Activated CD8-positive, alpha-beta memory T cell treated with anti-CD3 and anti-CD28 coated beads, Interleukin-2, amount 10 ng/mL, durations not matched to agents 7 days and 5 days (primary cell): Measurements from ENCODE around the gene MIX23. TPM values are rescaled to one million over a fixed set of nuclear protein-coding genes. Genes with fewer than 3 reads are reported as not detected.

Experiments used
- ATAC-seq: fragments of 150-1000 bp; cut with Tn5 transposase; one replicate; pipeline ENCODE4 v1.10.0; 2021; ENCODE audit warnings: moderate library complexity
- CTCF ChIA-PET: fragments of 350-600 bp; sonication (Branson Sonifier 250); formaldehyde crosslinking; loops from one replicate; lab custom pipeline; 2021; ENCODE audit warnings: antibody characterized with exemption; lab: Charles Lee
- DNase-seq: peaks from one replicate; pipeline ENCODE4 v3.0.0-alpha.2; 2020
- H3K27ac Mint-ChIP-seq: one replicate; pipeline ENCODE4 v1.8.0; 2021; ENCODE audit warnings: mild to moderate bottlenecking, mixed read lengths
- H3K27me3 Mint-ChIP-seq: one replicate; pipeline ENCODE4 v1.8.0; 2021; ENCODE audit warnings: mixed read lengths
- H3K36me3 Mint-ChIP-seq: one replicate; pipeline ENCODE4 v1.8.0; 2021; ENCODE audit warnings: mild to moderate bottlenecking, mixed read lengths
- H3K4me1 Mint-ChIP-seq: one replicate; pipeline ENCODE4 v1.8.0; 2021; ENCODE audit warnings: mixed read lengths
- H3K4me3 Mint-ChIP-seq: one replicate; pipeline ENCODE4 v1.8.0; 2021; ENCODE audit warnings: mild to moderate bottlenecking, moderate library complexity, mixed read lengths
- H3K9me3 Mint-ChIP-seq: one replicate; pipeline ENCODE4 v1.8.0; 2022; ENCODE audit warnings: low read depth, mixed read lengths
- total RNA-seq, 2 experiments: library from RNA; stranded (reverse); gene quantifications; one replicate each; pipeline ENCODE4 v1.2.3, GENCODE V29; 2021

The MIX23 gene
- total RNA-seq, 2 experiments from 2014 or later: 39.3 to 48.9 TPM

DNA sequence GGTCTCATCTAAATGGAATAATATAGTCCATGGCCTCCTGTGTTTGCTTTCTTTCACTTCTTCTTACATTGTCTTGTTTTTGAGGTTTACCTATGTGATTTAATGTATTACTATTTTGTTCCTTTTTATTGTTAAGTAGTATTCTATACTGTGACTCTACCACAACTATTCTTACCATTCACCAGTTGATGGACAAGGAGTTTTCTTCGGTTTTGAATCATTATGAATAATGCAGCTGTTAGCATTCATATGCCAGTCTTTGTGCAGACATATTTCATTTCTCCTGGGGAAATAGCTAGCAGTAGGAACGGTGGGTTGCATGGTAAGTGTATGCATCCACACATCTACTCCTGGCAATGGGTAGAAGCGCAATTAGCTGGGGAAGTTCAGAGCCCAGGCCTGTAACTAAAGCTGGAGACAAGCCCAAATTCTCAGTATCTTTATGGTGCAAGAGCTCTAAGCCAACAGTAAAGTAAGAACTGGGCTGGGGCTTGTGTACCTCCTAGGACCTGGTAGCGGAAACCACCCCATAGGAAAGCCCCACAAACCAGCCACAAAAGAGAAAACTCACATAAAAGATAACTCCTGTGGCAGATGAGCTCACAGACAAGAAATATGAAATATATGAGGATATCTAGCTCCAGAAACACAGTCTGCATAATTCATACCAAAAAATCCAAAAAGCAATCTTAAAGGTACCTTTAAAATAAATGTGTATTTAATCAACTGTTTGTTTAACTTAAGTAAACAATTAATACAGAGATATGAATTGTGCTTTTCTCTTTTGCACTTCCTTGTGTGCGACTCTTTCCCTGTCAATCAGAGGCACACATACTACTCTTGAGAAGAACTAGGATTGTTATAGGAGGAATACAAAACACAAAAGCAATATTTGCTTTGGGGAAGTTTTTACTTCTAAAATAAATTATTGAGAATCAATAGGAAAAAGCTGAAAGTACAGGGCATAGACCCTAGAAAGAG lies 60.6 kb downstream of the MIX23 start:
- Mint-ChIP-seq H3K4me3 (no peak overlapping the region), H3K27ac (no peak overlapping the region), H3K9me3 (peaks cover 3% of the 10 kb centered on the region), H3K36me3 (peaks cover 4% of the 10 kb centered on the region), H3K4me1 (peaks cover 26% of the 10 kb centered on the region), H3K27me3 (peaks cover 26% of the 10 kb centered on the region)
- ATAC-seq: peak; percentile 42
- DNase-seq: peak; percentile 49
- CTCF ChIA-PET: interaction anchor here (1.1 to 1.5 kb wide), 2 partner anchors 12 to 16 kb away, joined by 3 read pairs; no protein-coding TSS in a partner anchor

DNA sequence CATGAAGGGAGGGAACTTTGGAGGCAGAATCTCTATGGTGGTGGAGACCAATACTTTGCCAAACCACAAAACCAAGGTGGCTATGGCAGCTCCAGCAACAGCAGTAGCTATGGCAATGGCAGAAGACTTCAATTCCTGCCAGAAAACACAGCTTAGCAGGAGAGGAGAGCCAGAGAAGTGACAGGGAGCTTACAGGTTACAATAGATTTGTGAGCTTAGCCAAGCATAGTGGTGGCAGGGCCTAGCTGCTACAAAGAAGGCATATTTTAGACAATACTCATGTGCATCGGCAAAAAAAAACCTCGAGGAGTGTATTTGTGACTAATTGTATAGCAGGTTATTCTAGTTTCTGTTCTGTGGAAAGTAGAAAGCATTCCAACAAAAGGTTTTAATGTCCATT lies 64.4 kb downstream of the MIX23 start:
- CTCF ChIA-PET: no interaction called here
- Mint-ChIP-seq H3K9me3 (peaks cover 3% of the 10 kb centered on the region), H3K27ac (no peak overlapping the region), H3K27me3 (peaks cover 22% of the 10 kb centered on the region), H3K36me3 (peaks cover 4% of the 10 kb centered on the region), H3K4me1 (peaks cover 22% of the 10 kb centered on the region), H3K4me3 (no peak overlapping the region)
- ATAC-seq (no peak), DNase-seq (no peak)

DNA sequence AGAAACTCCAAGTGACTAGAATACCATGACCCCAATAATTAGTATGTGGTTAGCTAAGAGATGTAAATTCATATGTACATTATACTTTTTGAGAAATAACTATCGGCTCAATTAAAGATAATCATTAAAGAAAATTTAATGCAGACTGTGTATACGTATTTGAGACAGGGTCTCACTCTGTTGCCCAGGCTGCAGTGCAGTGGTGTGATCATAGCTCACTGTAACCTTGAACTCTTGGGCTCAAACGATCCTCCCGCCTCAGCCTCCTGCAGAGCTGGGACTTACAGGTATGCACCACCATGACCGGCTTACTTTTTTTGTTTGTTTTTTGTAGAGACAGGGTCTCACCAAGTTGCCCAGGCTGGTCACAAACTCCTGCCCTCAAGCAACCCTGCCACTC lies 66.7 kb downstream of the MIX23 start:
- peaks cover 19% of the 10 kb centered on the region for H3K27me3 Mint-ChIP-seq
- H3K9me3 Mint-ChIP-seq: peaks cover 3% of the 10 kb centered on the region
- CTCF ChIA-PET: no interaction called here
- H3K4me1 Mint-ChIP-seq: peaks cover 13% of the 10 kb centered on the region
- peaks cover 4% of the 10 kb centered on the region for H3K36me3 Mint-ChIP-seq
- ATAC-seq (no peak), DNase-seq (no peak)
- no peak overlapping the region for H3K27ac Mint-ChIP-seq
- H3K4me3 Mint-ChIP-seq: no peak overlapping the region

DNA sequence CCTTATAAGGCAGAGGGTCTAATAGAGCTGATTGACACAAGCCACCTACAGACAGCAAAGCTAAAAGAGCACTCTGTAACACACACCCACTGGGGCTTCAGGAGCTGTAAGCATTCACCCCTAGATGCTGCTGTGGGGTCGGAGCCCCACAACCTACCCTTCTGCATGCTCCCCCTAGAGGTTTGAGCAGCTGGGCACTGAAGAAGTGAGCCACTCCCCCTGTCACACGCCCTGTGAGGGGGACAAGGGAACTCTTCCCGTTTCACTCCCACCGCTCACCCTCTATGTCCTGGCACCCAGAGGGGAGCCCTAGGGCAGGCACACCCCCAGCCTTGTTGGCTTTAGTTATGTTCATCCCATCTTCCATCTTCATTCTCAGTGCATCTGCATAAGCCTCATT lies 67.4 kb downstream of the MIX23 start:
- DNase-seq: no peak
- Mint-ChIP-seq H3K27ac (no peak overlapping the region), H3K27me3 (peaks cover 22% of the 10 kb centered on the region), H3K36me3 (peaks cover 4% of the 10 kb centered on the region), H3K9me3 (peaks cover 3% of the 10 kb centered on the region), H3K4me1 (peaks cover 12% of the 10 kb centered on the region), H3K4me3 (no peak overlapping the region)
- CTCF ChIA-PET: no interaction called here
- ATAC-seq: no peak

DNA sequence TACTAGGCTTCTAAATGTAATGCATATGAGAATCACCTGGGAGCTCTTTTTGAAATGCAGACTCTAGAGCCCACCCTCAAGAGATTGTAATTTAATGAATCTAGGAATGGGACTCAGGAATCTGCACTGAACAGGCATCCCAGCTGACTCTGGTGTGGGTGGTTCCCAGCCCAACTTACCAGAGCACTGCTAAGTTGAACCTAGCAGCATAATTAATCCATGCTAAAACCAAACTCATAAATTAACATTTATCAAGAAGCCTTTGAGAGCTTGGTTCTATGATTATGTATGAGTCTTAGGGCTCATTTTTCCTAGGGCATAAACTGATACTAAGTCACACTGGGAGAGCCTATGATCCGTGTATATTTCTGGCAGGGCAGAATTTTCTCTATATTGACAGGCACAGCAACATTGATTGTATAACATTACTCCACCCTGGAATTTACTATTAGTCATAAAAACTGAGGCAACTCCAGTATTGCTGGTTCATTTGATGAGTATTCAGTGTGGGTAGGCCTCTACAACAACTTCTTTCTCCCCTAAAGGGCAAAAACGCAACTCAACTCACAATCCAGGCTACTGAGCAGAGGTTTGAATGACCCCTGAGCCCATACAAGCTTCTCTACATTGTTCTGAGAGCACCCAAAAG lies 68.7 kb downstream of the MIX23 start:
- H3K4me1 Mint-ChIP-seq: peaks cover 12% of the 10 kb centered on the region
- ATAC-seq (no peak), DNase-seq (no peak)
- H3K27ac Mint-ChIP-seq: no peak overlapping the region
- peaks cover 3% of the 10 kb centered on the region for H3K9me3 Mint-ChIP-seq
- peaks cover 22% of the 10 kb centered on the region for H3K27me3 Mint-ChIP-seq
- CTCF ChIA-PET: interaction anchor here (1.0 to 1.7 kb wide), 5 partner anchors 8 to 212 kb away, joined by 3 to 5 read pairs (median 3); no protein-coding TSS in a partner anchor
- H3K4me3 Mint-ChIP-seq: no peak overlapping the region
- H3K36me3 Mint-ChIP-seq: peaks cover 2% of the 10 kb centered on the region

DNA sequence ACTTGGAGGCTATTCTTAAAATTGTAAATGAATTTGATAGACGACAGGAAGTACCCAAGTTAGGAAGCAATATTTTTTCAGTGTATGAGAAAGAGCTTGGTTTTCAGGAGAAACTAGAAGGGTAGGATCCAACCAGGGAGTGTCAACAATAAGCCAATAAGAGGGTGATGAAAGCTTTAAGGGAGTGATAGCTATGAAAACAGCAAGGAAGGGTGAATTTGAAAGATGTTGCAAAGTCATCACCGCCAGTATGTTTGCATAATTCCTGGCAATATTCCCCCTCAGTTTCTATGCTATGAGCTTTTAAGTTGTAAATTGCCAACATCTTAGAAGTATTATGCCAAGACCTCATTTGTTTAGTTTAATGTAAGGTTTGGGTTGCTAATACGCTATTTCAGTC lies 69.8 kb downstream of the MIX23 start:
- DNase-seq: no peak
- Mint-ChIP-seq H3K36me3 (peaks cover 2% of the 10 kb centered on the region), H3K4me3 (no peak overlapping the region), H3K9me3 (no peaks in the 10 kb centered on the region), H3K27ac (no peak overlapping the region), H3K4me1 (peaks cover 11% of the 10 kb centered on the region), H3K27me3 (peaks cover 25% of the 10 kb centered on the region)
- CTCF ChIA-PET: interaction anchor here (0.8 to 1.7 kb wide), 4 partner anchors 11 to 211 kb away, joined by 3 to 5 read pairs (median 3); no protein-coding TSS in a partner anchor
- ATAC-seq: no peak

DNA sequence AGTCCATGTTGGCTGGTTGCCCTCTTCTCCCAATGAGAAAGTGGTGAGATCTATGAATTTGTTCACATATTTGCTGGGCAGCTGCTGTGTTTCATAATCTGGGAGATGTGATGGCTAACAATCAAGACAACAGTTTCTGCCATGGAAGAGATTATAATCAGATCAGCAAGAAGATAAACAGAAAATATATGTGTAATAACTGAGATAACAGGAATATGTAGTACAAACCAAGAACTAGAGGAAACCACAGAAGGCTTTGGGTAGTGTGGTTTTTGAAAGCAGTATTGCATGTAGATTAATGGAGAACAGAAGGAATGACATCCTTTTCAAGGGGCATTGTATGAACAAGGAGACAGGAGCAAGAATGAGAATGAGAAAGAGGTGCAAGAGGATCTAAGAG lies 70.2 kb downstream of the MIX23 start:
- DNase-seq (no peak), ATAC-seq (no peak)
- Mint-ChIP-seq H3K36me3 (peaks cover 1% of the 10 kb centered on the region), H3K4me1 (peaks cover 8% of the 10 kb centered on the region), H3K4me3 (no peak overlapping the region), H3K27me3 (peaks cover 21% of the 10 kb centered on the region), H3K27ac (no peak overlapping the region), H3K9me3 (no peaks in the 10 kb centered on the region)
- CTCF ChIA-PET: interaction anchor here (0.8 to 1.7 kb wide), 4 partner anchors 10 to 211 kb away, joined by 3 to 5 read pairs (median 3); no protein-coding TSS in a partner anchor

DNA sequence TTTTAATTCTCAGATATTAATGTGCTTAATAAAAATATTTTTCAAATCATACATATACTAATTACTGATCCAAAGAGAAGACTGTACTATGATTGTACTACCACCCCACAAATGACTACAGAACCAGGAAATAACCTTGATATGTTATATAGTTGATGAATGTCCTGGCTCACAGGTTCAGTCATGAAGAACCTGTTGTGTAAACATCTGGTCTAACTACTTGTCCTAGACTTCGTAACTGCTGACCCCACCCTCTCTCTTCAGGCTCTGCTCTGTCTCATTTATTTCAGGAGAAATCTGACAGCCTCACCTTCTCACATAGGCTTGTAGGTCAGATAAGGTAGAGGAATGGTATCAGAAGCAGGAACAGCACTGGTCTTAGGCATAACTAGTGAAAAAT lies 72.7 kb downstream of the MIX23 start:
- CTCF ChIA-PET: interaction anchor here (1.2 kb wide), 1 partner anchor 13 kb away, joined by 3 read pairs; no protein-coding TSS in a partner anchor
- no peak overlapping the region for H3K4me3 Mint-ChIP-seq

More for the DNA sequence above, 72.7 kb downstream of the MIX23 start:
- Mint-ChIP-seq H3K27me3 (peaks cover 17% of the 10 kb centered on the region), H3K9me3 (no peaks in the 10 kb centered on the region), H3K27ac (no peak overlapping the region), H3K4me1 (peaks cover 8% of the 10 kb centered on the region), H3K36me3 (no peaks in the 10 kb centered on the region)
- ATAC-seq: no peak
- DNase-seq: no peak

Other genes starting within 250 kb of the MIX23 start
- gene CASR, start 199.6 kb downstream of the MIX23 start, total RNA-seq: not detected
- not detected for gene CSTA, start 58.0 kb downstream of the MIX23 start, total RNA-seq
- gene FAM162A, start 951 bp upstream of the MIX23 start, total RNA-seq: 10 to 100 TPM; 51.3 to 63.9 TPM
- gene WDR5B, start 32.8 kb upstream of the MIX23 start, total RNA-seq: 1 to 10 TPM; 4.6 to 4.8 TPM
- gene KPNA1, start 131.7 kb upstream of the MIX23 start, total RNA-seq: 10 to 100 TPM; 45.2 to 65.6 TPM
- 100 to 1,000 TPM in 1 of 2 experiments, 10 to 100 TPM in 1; 91.8 to 147 TPM for gene PARP9, start 181.1 kb upstream of the MIX23 start, total RNA-seq
- gene DTX3L, start 181.1 kb upstream of the MIX23 start, total RNA-seq: 100 to 1,000 TPM; 108 to 138 TPM
- gene PARP15, start 194.4 kb upstream of the MIX23 start, total RNA-seq: 10 to 100 TPM; 36.1 to 40.6 TPM